ENCODE results near the gene TSHR. TPM values are rescaled to one million over a fixed set of nuclear protein-coding genes. Genes with fewer than 3 reads are reported as not detected.

TSHR gene
- total RNA-seq, 1 donor from 2014 or later: not detected

DNA sequence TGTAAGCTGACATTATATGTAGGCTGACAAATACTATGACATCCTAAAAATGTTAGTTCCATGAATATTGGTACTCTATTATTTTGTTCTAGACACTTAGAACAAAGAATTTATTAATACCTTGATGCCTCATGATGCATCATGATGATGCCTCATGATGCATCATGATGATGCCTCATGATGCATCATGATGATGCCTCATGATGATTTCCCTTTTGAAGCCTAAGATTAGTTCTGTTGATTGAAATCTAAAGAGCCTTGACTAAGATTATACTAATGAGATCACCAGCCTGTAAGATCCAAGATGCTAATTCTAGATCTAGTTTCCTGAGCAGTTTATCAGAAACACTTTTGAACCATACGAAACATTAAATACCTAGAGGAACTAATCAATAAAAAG, 9.2 kb upstream of the TSHR start:
- Histone ChIP-seq H3K9me3 (ENCODE audit: low read depth) (no peaks in the 10 kb centered on the region), H4K20me1 (ENCODE audit: low read depth) (no peaks in the 10 kb centered on the region), H3K79me2 (ENCODE audit: low read depth) (no peaks in the 10 kb centered on the region), H3K4me2 (no peak overlapping the region), H3K9ac (no peak overlapping the region), H3K4me3 (no peak overlapping the region), H2AFZ (replicated peaks) (no peak overlapping the region), H3K27ac (no peak overlapping the region), H3K36me3 (no peaks in the 10 kb centered on the region), H3K27me3 (no peaks in the 10 kb centered on the region), H3K4me1 (no peaks in the 10 kb centered on the region), H3F3A (ENCODE audit: low read depth) (no peaks in the 10 kb centered on the region)
- H3K27ac Mint-ChIP-seq: no peak overlapping the region
- no peaks in the 10 kb centered on the region for H3K36me3 Mint-ChIP-seq
- peaks cover 12% of the 10 kb centered on the region for H3K4me1 Mint-ChIP-seq
- no peak overlapping the region for H3K4me3 Mint-ChIP-seq
- no peaks in the 10 kb centered on the region for H3K9me3 Mint-ChIP-seq
- no peak for TF ChIP-seq EZH2 (IDR thresholded peaks at IDR 0.05)
- TF ChIP-seq, protein P1, sequence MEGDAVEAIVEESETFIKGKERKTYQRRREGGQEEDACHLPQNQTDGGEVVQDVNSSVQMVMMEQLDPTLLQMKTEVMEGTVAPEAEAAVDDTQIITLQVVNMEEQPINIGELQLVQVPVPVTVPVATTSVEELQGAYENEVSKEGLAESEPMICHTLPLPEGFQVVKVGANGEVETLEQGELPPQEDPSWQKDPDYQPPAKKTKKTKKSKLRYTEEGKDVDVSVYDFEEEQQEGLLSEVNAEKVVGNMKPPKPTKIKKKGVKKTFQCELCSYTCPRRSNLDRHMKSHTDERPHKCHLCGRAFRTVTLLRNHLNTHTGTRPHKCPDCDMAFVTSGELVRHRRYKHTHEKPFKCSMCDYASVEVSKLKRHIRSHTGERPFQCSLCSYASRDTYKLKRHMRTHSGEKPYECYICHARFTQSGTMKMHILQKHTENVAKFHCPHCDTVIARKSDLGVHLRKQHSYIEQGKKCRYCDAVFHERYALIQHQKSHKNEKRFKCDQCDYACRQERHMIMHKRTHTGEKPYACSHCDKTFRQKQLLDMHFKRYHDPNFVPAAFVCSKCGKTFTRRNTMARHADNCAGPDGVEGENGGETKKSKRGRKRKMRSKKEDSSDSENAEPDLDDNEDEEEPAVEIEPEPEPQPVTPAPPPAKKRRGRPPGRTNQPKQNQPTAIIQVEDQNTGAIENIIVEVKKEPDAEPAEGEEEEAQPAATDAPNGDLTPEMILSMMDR (IDR thresholded peaks at IDR 0.05): no peak
- TF ChIP-seq EZH2phosphoT487 (IDR thresholded peaks at IDR 0.05): no peak
- DNase-seq (ENCODE audit: low spot score): no peak
- H3K27me3 Mint-ChIP-seq (ENCODE audit: insufficient read depth, low read depth): no peaks in the 10 kb centered on the region

DNA sequence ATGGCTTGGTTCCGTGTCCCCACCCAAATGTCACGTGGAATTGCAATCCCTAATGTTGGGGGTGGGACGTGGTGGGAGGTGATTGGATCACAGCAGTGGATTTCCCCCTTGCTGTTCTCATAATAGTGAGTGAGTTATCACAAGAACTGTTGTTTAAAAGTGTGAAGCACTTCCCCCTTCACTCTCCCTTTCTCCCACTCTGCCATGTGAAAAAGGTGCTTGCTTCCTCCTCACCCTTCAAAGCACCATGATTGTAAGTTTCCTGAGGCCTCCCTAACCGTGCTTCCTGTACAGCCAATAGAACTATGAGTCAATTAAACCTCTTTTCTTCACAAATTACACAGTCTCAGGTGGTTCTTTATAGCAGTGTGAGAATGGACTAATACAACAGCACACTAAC, 8.6 kb upstream of the TSHR start:
- H3F3A ChIP-seq (ENCODE audit: low read depth): no peaks in the 10 kb centered on the region
- DNase-seq (ENCODE audit: low spot score): no peak
- no peak overlapping the region for H3K9ac ChIP-seq
- Mint-ChIP-seq H3K9me3 (no peaks in the 10 kb centered on the region), H3K36me3 (no peaks in the 10 kb centered on the region), H3K4me3 (no peak overlapping the region), H3K27me3 (ENCODE audit: insufficient read depth, low read depth) (no peaks in the 10 kb centered on the region), H3K4me1 (peaks cover 11% of the 10 kb centered on the region), H3K27ac (no peak overlapping the region)
- H3K4me1 ChIP-seq: no peaks in the 10 kb centered on the region
- no peaks in the 10 kb centered on the region for H4K20me1 ChIP-seq (ENCODE audit: low read depth)
- no peak overlapping the region for H3K4me2 ChIP-seq
- H2AFZ ChIP-seq (replicated peaks): no peak overlapping the region
- no peaks in the 10 kb centered on the region for H3K36me3 ChIP-seq
- TF ChIP-seq EZH2phosphoT487 (IDR thresholded peaks at IDR 0.05) (no peak), EZH2 (IDR thresholded peaks at IDR 0.05) (no peak)
- TF ChIP-seq, protein P1 (IDR thresholded peaks at IDR 0.05): no peak
- H3K27ac ChIP-seq: no peak overlapping the region
- H3K27me3 ChIP-seq: no peaks in the 10 kb centered on the region
- H3K4me3 ChIP-seq: no peak overlapping the region
- no peaks in the 10 kb centered on the region for H3K79me2 ChIP-seq (ENCODE audit: low read depth)
- no peaks in the 10 kb centered on the region for H3K9me3 ChIP-seq (ENCODE audit: low read depth)

GRCh38 chr14:80948291-80948690, 7.1 kb upstream of the TSHR start:
- Histone ChIP-seq H3K27ac (no peak overlapping the region), H3K36me3 (no peaks in the 10 kb centered on the region)

More at GRCh38 chr14:80948291-80948690, 7.1 kb upstream of the TSHR start:
- no peak for TF ChIP-seq EZH2phosphoT487 (IDR thresholded peaks at IDR 0.05)
- TF ChIP-seq, protein P1 (IDR thresholded peaks at IDR 0.05): no peak
- no peak for TF ChIP-seq EZH2 (IDR thresholded peaks at IDR 0.05)
- DNase-seq (ENCODE audit: low spot score): no peak
- H3F3A ChIP-seq (ENCODE audit: low read depth): no peaks in the 10 kb centered on the region
- Mint-ChIP-seq H3K4me3 (no peak overlapping the region), H3K9me3 (no peaks in the 10 kb centered on the region), H3K36me3 (no peaks in the 10 kb centered on the region), H3K4me1 (no peaks in the 10 kb centered on the region), H3K27ac (no peak overlapping the region), H3K27me3 (ENCODE audit: insufficient read depth, low read depth) (no peaks in the 10 kb centered on the region)
- H4K20me1 ChIP-seq (ENCODE audit: low read depth): no peaks in the 10 kb centered on the region
- no peaks in the 10 kb centered on the region for H3K4me1 ChIP-seq
- H3K4me3 ChIP-seq: no peak overlapping the region
- H2AFZ ChIP-seq (replicated peaks): no peak overlapping the region
- H3K79me2 ChIP-seq (ENCODE audit: low read depth): no peaks in the 10 kb centered on the region
- H3K4me2 ChIP-seq: no peak overlapping the region
- H3K9me3 ChIP-seq (ENCODE audit: low read depth): no peaks in the 10 kb centered on the region
- no peak overlapping the region for H3K9ac ChIP-seq
- no peaks in the 10 kb centered on the region for H3K27me3 ChIP-seq
